HEK293 (cell line): ENCODE data around the gene FSTL4.

ENCODE experiments used
- CTCF ChIA-PET: fragments of 350-600 bp; formaldehyde crosslinking; extraction: SDS; loops from one replicate; lab custom pipeline; 2021; ENCODE audit warnings: antibody characterized with exemption; lab: Yijun Ruan, JAX
- POLR2A ChIA-PET: fragments of 300-600 bp; formaldehyde crosslinking; extraction: SDS; loops from one replicate; lab custom pipeline; 2020; ENCODE audit warnings: antibody characterized with exemption, inconsistent platforms; lab: Yijun Ruan, JAX
- H3K27ac ChIP-seq: fragments of 200-500 bp; sonication (Bioruptor generic); 2 replicates; pipeline ENCODE4 v1.5.1; 2014; ENCODE audit warnings: low read depth, low read length, control low read depth, inconsistent platforms; ENCODE audit errors: extremely low read depth
- H3K36me3 ChIP-seq, 2 experiments: fragments of 200-500 bp in 1 of 2; sonication (Bioruptor generic) in 1 of 2; 1 replicate in 1 of 2; 2 replicates in 1 of 2; pipeline ENCODE4 v1.5.1; 2014 to 2017; ENCODE audit warnings: inconsistent platforms in 2 of 2, low read length in 2 of 2; ENCODE audit not compliant: control insufficient read depth in 2 of 2, insufficient read depth in 1 of 2
- H3K4me1 ChIP-seq: fragments of 200-500 bp; sonication (Bioruptor generic); 2 replicates; pipeline ENCODE4 v1.5.1; 2014; ENCODE audit warnings: mild to moderate bottlenecking, low read length, inconsistent platforms; ENCODE audit not compliant: control insufficient read depth, insufficient read depth
- H3K4me3 ChIP-seq: 2 replicates; pipeline ENCODE4 v1.5.1; 2011; ENCODE audit warnings: low read depth, mild to moderate bottlenecking, control low read depth, low read length, moderate library complexity
- H3K9me3 ChIP-seq: fragments of 200-500 bp; sonication (Bioruptor generic); 2 replicates; pipeline ENCODE4 v1.5.1; 2014; ENCODE audit warnings: low read depth, low read length, inconsistent platforms; ENCODE audit not compliant: control insufficient read depth, insufficient read depth
- GLI2 ChIP-seq: fragments of 450-650 bp; formaldehyde crosslinking; IDR thresholded peaks from 2 replicates; pipeline ENCODE4; 2017; ENCODE audit warnings: missing biosample characterization, missing genetic modification characterization, low read depth, borderline replicate concordance
- IKZF3 ChIP-seq: fragments of 450-650 bp; IDR thresholded peaks from 2 replicates; pipeline ENCODE4 v1.5.0; 2018; ENCODE audit warnings: missing biosample characterization, mild to moderate bottlenecking, missing genetic modification characterization, moderate library complexity
- INSM2 ChIP-seq: fragments of 450-650 bp; formaldehyde crosslinking; IDR thresholded peaks from 2 replicates; pipeline ENCODE4 v1.5.1; 2016; ENCODE audit warnings: missing biosample characterization, missing genetic modification characterization
- KLF9 ChIP-seq: fragments of 450-650 bp; formaldehyde crosslinking; IDR thresholded peaks from 2 replicates; pipeline ENCODE4 v1.5.1; 2016; ENCODE audit warnings: missing biosample characterization, missing genetic modification characterization, low read depth
- MZF1 ChIP-seq: fragments of 450-650 bp; formaldehyde crosslinking; IDR thresholded peaks from 2 replicates; pipeline ENCODE4 v1.5.1; 2017; ENCODE audit warnings: missing biosample characterization, missing genetic modification characterization, borderline replicate concordance
- OSR2 ChIP-seq: fragments of 450-650 bp; formaldehyde crosslinking; IDR thresholded peaks from 2 replicates; pipeline ENCODE4 v1.5.1; 2016; ENCODE audit warnings: missing biosample characterization, missing genetic modification characterization
- SALL2 ChIP-seq: fragments of 450-650 bp; formaldehyde crosslinking; IDR thresholded peaks from 2 replicates; pipeline ENCODE4 v1.5.0; 2017; ENCODE audit warnings: missing biosample characterization, mild to moderate bottlenecking, missing genetic modification characterization, borderline replicate concordance
- SP2 ChIP-seq: fragments of 450-650 bp; formaldehyde crosslinking; IDR thresholded peaks from 2 replicates; pipeline ENCODE4 v1.5.1; 2016; ENCODE audit warnings: missing biosample characterization, missing genetic modification characterization
- SP7 ChIP-seq: fragments of 450-650 bp; formaldehyde crosslinking; IDR thresholded peaks from 2 replicates; pipeline ENCODE4 v1.5.1; 2016; ENCODE audit warnings: missing biosample characterization, missing genetic modification characterization
- WT1 ChIP-seq: fragments of 450-650 bp; formaldehyde crosslinking; IDR thresholded peaks from 2 replicates; pipeline ENCODE4 v1.5.1; 2016; ENCODE audit warnings: missing biosample characterization, missing genetic modification characterization
- ZBTB1 ChIP-seq: fragments of 450-650 bp; formaldehyde crosslinking; IDR thresholded peaks from 2 replicates; pipeline ENCODE4 v1.5.1; 2016; ENCODE audit warnings: missing biosample characterization, missing genetic modification characterization
- ZBTB17 ChIP-seq: fragments of 450-650 bp; formaldehyde crosslinking; IDR thresholded peaks from 2 replicates; pipeline ENCODE4 v1.5.1; 2016; ENCODE audit warnings: missing biosample characterization, missing genetic modification characterization
- ZBTB44 ChIP-seq: fragments of 450-650 bp; IDR thresholded peaks from 2 replicates; pipeline ENCODE4 v1.5.1; 2018; ENCODE audit warnings: missing biosample characterization, mild to moderate bottlenecking, missing genetic modification characterization
- ZBTB48 ChIP-seq: fragments of 450-650 bp; formaldehyde crosslinking; IDR thresholded peaks from 2 replicates; pipeline ENCODE4 v1.5.1; 2016; ENCODE audit warnings: missing biosample characterization, missing genetic modification characterization
- ZNF112 ChIP-seq: fragments of 450-650 bp; formaldehyde crosslinking; IDR thresholded peaks from 2 replicates; pipeline ENCODE4 v1.5.0; 2017; ENCODE audit warnings: missing biosample characterization, missing genetic modification characterization
- ZNF148 ChIP-seq: fragments of 450-650 bp; formaldehyde crosslinking; IDR thresholded peaks from 2 replicates; pipeline ENCODE4 v1.5.0; 2017; ENCODE audit warnings: missing biosample characterization, missing genetic modification characterization, borderline replicate concordance
- ZNF16 ChIP-seq: fragments of 450-650 bp; formaldehyde crosslinking; IDR thresholded peaks from 2 replicates; pipeline ENCODE4 v1.5.1; 2016; ENCODE audit warnings: low read depth, missing biosample characterization, missing genetic modification characterization
- ZNF214 ChIP-seq: fragments of 450-650 bp; formaldehyde crosslinking; IDR thresholded peaks from 2 replicates; pipeline ENCODE4 v1.5.1; 2017; ENCODE audit warnings: missing biosample characterization, mild to moderate bottlenecking, missing genetic modification characterization, borderline replicate concordance
- ZNF341 ChIP-seq: fragments of 450-650 bp; formaldehyde crosslinking; IDR thresholded peaks from 2 replicates; pipeline ENCODE4; 2016; ENCODE audit warnings: low read depth, missing biosample characterization, missing genetic modification characterization
- ZNF501 ChIP-seq: fragments of 450-650 bp; formaldehyde crosslinking; IDR thresholded peaks from 2 replicates; pipeline ENCODE4 v1.5.1; 2016; ENCODE audit warnings: missing biosample characterization, missing genetic modification characterization
- ZNF561 ChIP-seq: fragments of 450-650 bp; IDR thresholded peaks from 2 replicates; pipeline ENCODE4 v1.5.1; 2018; ENCODE audit warnings: missing biosample characterization, missing genetic modification characterization, borderline replicate concordance
- ZNF629 ChIP-seq: fragments of 450-650 bp; formaldehyde crosslinking; IDR thresholded peaks from 2 replicates; pipeline ENCODE4 v1.5.1; 2017; ENCODE audit warnings: missing biosample characterization, missing genetic modification characterization
- ZNF670 ChIP-seq: fragments of 450-650 bp; formaldehyde crosslinking; IDR thresholded peaks from 2 replicates; pipeline ENCODE4 v1.5.1; 2016; ENCODE audit warnings: missing biosample characterization, missing genetic modification characterization, low read depth
- ZNF701 ChIP-seq: fragments of 450-650 bp; formaldehyde crosslinking; IDR thresholded peaks from 2 replicates; pipeline ENCODE4 v1.5.1; 2016; ENCODE audit warnings: missing biosample characterization, missing genetic modification characterization
- ZNF704 ChIP-seq: fragments of 450-650 bp; formaldehyde crosslinking; IDR thresholded peaks from 2 replicates; pipeline ENCODE4 v1.5.1; 2016; ENCODE audit warnings: missing biosample characterization, missing genetic modification characterization
- ZNF843 ChIP-seq: fragments of 450-650 bp; formaldehyde crosslinking; IDR thresholded peaks from 2 replicates; pipeline ENCODE4 v1.5.1; 2016; ENCODE audit warnings: missing biosample characterization, missing genetic modification characterization
- TF ChIP-seq, protein P1 (sequence below): fragments of 450-650 bp; formaldehyde crosslinking; IDR thresholded peaks from 2 replicates; pipeline ENCODE4 v1.5.1; 2017; ENCODE audit warnings: missing biosample characterization, missing genetic modification characterization
- TF ChIP-seq, protein P2 (sequence below): fragments of 450-650 bp; IDR thresholded peaks from 2 replicates; pipeline ENCODE4 v1.5.1; 2018; ENCODE audit warnings: missing biosample characterization, missing genetic modification characterization

Gene FSTL4

DNA sequence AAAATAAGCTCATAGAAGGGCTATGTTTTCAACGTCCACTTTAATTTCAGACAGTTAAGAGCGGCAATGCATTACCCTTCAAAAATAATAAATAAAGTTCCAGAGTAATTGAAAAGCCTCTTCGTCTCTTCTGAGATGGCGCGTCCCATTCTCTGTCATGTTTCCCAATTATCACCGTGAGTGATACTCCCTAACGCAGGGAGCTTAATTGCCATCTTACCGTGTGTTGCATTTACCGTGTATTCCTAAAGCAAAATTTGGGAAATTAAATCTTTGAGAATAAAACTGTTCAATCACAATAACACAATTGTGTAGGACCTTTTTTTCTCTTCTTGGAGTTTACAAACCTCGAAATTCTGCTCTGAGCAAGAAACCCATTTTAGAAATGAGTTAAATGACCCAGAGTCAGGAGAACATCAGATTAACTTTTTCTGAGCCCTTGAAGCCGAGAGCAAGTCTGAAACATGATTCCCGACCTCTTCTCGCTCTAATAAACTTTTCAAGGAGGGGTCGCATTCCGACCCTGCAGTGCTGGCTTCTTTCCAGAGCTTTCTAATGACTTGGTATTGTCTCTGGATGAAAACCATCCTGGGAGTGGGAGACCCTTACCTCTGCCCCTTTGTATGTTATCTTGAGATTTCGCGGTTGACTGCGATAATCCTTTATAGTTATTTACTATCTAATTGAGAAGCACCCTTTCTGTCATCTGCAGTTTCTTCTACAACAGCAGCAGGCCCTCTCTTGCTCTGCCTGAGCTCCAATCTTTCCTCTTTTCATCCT is 251.5 kb downstream of the FSTL4 start:
- CTCF ChIA-PET: interaction anchor here (1.0 to 1.4 kb wide), 2 partner anchors 13 to 63 kb away, joined by 3 to 4 read pairs; no protein-coding TSS in a partner anchor
- Histone ChIP-seq H3K27ac (no peak overlapping the region), H3K4me3 (no peak overlapping the region), H3K9me3 (no peaks in the 10 kb centered on the region), H3K36me3 (no peaks in the 10 kb centered on the region), H3K4me1 (peaks cover 22% of the 10 kb centered on the region)
- POLR2A ChIA-PET: no interaction called here
- TF ChIP-seq ZBTB44 (peak; percentile 24; the same call in 1 of the 2 replicates), ZNF843 (peak; percentile 62; the same call in 1 of the 2 replicates), ZNF561 (peak; percentile 100), SP7 (tag by site-specific recombination) (0 out of 2 replicates have a peak, but pooled peaks have one; percentile 20), GLI2 (tag by site-specific recombination) (no peak), ZNF629 (no peak), ZBTB48 (peak; percentile 77), IKZF3 (tag by site-specific recombination) (peak; percentile 55), ZNF16 (tag by site-specific recombination) (no peak), SP2 (tag by site-specific recombination) (no peak), ZNF341 (tag by site-specific recombination) (no peak), ZBTB17 (tag by site-specific recombination) (peak; percentile 81), ZNF670 (no peak), ZBTB1 (tag by site-specific recombination) (no peak), ZNF501 (0 out of 2 replicates have a peak, but pooled peaks have one; percentile 17), ZNF148 (tag by site-specific recombination) (no peak), ZNF214 (tag by site-specific recombination) (no peak), ZNF704 (tag by site-specific recombination) (no peak), OSR2 (tag by site-specific recombination) (peak; percentile 74; the same call in 1 of the 2 replicates), ZNF701 (tag by site-specific recombination) (no peak), SALL2 (no peak), INSM2 (no peak), MZF1 (no peak), ZNF112 (no peak), KLF9 (tag by site-specific recombination) (no peak), WT1 (peak; percentile 96)
- TF ChIP-seq, protein P1, sequence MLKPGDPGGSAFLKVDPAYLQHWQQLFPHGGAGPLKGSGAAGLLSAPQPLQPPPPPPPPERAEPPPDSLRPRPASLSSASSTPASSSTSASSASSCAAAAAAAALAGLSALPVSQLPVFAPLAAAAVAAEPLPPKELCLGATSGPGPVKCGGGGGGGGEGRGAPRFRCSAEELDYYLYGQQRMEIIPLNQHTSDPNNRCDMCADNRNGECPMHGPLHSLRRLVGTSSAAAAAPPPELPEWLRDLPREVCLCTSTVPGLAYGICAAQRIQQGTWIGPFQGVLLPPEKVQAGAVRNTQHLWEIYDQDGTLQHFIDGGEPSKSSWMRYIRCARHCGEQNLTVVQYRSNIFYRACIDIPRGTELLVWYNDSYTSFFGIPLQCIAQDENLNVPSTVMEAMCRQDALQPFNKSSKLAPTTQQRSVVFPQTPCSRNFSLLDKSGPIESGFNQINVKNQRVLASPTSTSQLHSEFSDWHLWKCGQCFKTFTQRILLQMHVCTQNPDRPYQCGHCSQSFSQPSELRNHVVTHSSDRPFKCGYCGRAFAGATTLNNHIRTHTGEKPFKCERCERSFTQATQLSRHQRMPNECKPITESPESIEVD (tag by site-specific recombination): peak; percentile 93
- TF ChIP-seq, protein P2, sequence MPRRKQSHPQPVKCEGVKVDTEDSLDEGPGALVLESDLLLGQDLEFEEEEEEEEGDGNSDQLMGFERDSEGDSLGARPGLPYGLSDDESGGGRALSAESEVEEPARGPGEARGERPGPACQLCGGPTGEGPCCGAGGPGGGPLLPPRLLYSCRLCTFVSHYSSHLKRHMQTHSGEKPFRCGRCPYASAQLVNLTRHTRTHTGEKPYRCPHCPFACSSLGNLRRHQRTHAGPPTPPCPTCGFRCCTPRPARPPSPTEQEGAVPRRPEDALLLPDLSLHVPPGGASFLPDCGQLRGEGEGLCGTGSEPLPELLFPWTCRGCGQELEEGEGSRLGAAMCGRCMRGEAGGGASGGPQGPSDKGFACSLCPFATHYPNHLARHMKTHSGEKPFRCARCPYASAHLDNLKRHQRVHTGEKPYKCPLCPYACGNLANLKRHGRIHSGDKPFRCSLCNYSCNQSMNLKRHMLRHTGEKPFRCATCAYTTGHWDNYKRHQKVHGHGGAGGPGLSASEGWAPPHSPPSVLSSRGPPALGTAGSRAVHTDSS (tag by site-specific recombination): no peak
